D721Med (cell line): ENCODE measurements around the gene SMIM5.

ENCODE experiments used
- DNase-seq: peaks from one replicate; pipeline ENCODE4 v3.0.0; 2011; ENCODE audit warnings: low spot score; ENCODE audit not compliant: insufficient read length
- FAIRE-seq: peaks from 2 replicates; lab custom pipeline; 2011; peaks lifted over from hg19 to GRCh38; lab: Jason Lieb, UNC
- CTCF ChIP-seq: IDR thresholded peaks from 2 replicates; pipeline ENCODE4 v1.5.1; 2012; ENCODE audit warnings: mild to moderate bottlenecking, control low read depth; ENCODE audit not compliant: insufficient read depth; ENCODE audit errors: missing control alignments

The SMIM5 gene

GRCh38 chr17:75633486-75634375 lies 497 bp downstream of the SMIM5 start:
- FAIRE-seq (no peak), DNase-seq (no peak)
- TF ChIP-seq CTCF, result peak; percentile 56

GRCh38 chr17:75634376-75634740 lies 1.1 kb downstream of the SMIM5 start:
- FAIRE-seq (no peak), DNase-seq (no peak)
- TF ChIP-seq CTCF, result no peak

- FAIRE-seq (no peak), DNase-seq (no peak)
- no peak for TF ChIP-seq CTCF
Measured at GRCh38 chr17:75634754-75635609, 1.7 kb downstream of the SMIM5 start.

- FAIRE-seq (no peak), DNase-seq (no peak)
- no peak for TF ChIP-seq CTCF
Measured at GRCh38 chr17:75635610-75636202, 2.5 kb downstream of the SMIM5 start.

GRCh38 chr17:75636381-75637142 lies 3.3 kb downstream of the SMIM5 start:
- DNase-seq (peak; percentile 17), FAIRE-seq (no peak)
- TF ChIP-seq CTCF, result no peak

GRCh38 chr17:75637143-75637538 lies 3.9 kb downstream of the SMIM5 start:
- FAIRE-seq, result no peak
- no peak for TF ChIP-seq CTCF
- no peak for DNase-seq
